Cardiac muscle cell (in vitro differentiated cells and primary cell): ENCODE measurements around the gene VEPH1. TPM values are rescaled to one million over a fixed set of nuclear protein-coding genes. Genes with fewer than 3 reads are reported as not detected.

ENCODE experiments used
- DNase-seq, 2 donors: peaks; one replicate each; pipeline versions ENCODE4 v3.0.0 to v3.0.0-alpha.2; 2010 to 2017; ENCODE audit warnings: low read depth in 1 of 2, low spot score in 1 of 2
- H3K27ac ChIP-seq: fragments of 200-600 bp; sonication (generic); 2 replicates; pipeline ENCODE4 v1.5.1; 2016
- H3K27me3 ChIP-seq: fragments of 200-600 bp; sonication (generic); 2 replicates; pipeline ENCODE4 v1.6.0; 2016; ENCODE audit warnings: control low read depth
- H3K36me3 ChIP-seq: fragments of 200-600 bp; sonication (generic); 2 replicates; pipeline ENCODE4 v1.5.1; 2016; ENCODE audit warnings: control low read depth
- H3K4me1 ChIP-seq: fragments of 200-600 bp; sonication (generic); 2 replicates; pipeline ENCODE4 v1.8.1; 2017; ENCODE audit warnings: low read depth, mild to moderate bottlenecking, mixed run types
- H3K4me3 ChIP-seq: fragments of 200-600 bp; sonication (generic); 2 replicates; pipeline ENCODE4 v1.5.1; 2016; ENCODE audit warnings: mild to moderate bottlenecking
- H3K9me3 ChIP-seq: fragments of 200-600 bp; sonication (generic); 2 replicates; pipeline ENCODE4 v1.5.1; 2017; ENCODE audit warnings: low read depth, mild to moderate bottlenecking, control low read depth
- CTCF ChIP-seq: IDR thresholded peaks from 2 replicates; pipeline ENCODE4 v1.5.1; 2012; ENCODE audit warnings: low read depth, mild to moderate bottlenecking, low read length
- polyA plus RNA-seq: library from polyadenylated mRNA; unstranded; fragments of >200 nt; fragmentation: Nextera tagmentation; extraction: Ambion mirVana; gene quantifications from 2 replicates; pipeline ENCODE4 v1.2.1, GENCODE V29; 2016
- total RNA-seq: library from RNA; depleted of rRNA; stranded (reverse); fragments of >200 nt; gene quantifications from 2 replicates; pipeline ENCODE4 v1.2.3, GENCODE V29; 2016

VEPH1 gene
- total and polyA plus RNA-seq, 2 experiments from 2014 or later = 1.1 to 1.7 TPM

- Histone ChIP-seq H3K27me3 (no peaks in the 10 kb centered on the region), H3K4me3 (no peak overlapping the region), H3K9me3 (no peaks in the 10 kb centered on the region), H3K4me1 (no peaks in the 10 kb centered on the region), H3K36me3 (no peaks in the 10 kb centered on the region), H3K27ac (no peak overlapping the region)
- DNase-seq = no peak
- no peak for TF ChIP-seq CTCF
These were observed 126.5 kb downstream of the VEPH1 start for GRCh38 chr3:157376603-157377300.

GRCh38 chr3:157375342-157375986 lies 127.8 kb downstream of the VEPH1 start:
- TF ChIP-seq CTCF = no peak

GRCh38 chr3:157374933-157375332 lies 128.3 kb downstream of the VEPH1 start:
- Histone ChIP-seq H3K4me1 (no peaks in the 10 kb centered on the region), H3K4me3 (no peak overlapping the region), H3K36me3 (no peaks in the 10 kb centered on the region), H3K9me3 (no peaks in the 10 kb centered on the region), H3K27me3 (no peaks in the 10 kb centered on the region), H3K27ac (no peak overlapping the region)
- TF ChIP-seq CTCF = no peak
- no peak for DNase-seq

More at GRCh38 chr3:157375342-157375986, 127.8 kb downstream of the VEPH1 start:
- no peak for DNase-seq
- H3K27ac ChIP-seq = no peak overlapping the region
- no peaks in the 10 kb centered on the region for H3K4me1 ChIP-seq
- H3K36me3 ChIP-seq = no peaks in the 10 kb centered on the region
- H3K9me3 ChIP-seq = no peaks in the 10 kb centered on the region
- H3K4me3 ChIP-seq = no peak overlapping the region
- no peaks in the 10 kb centered on the region for H3K27me3 ChIP-seq

GRCh38 chr3:157373783-157374182 lies 129.4 kb downstream of the VEPH1 start:
- Histone ChIP-seq H3K27ac (no peak overlapping the region), H3K4me3 (no peak overlapping the region), H3K4me1 (no peaks in the 10 kb centered on the region), H3K36me3 (no peaks in the 10 kb centered on the region), H3K9me3 (no peaks in the 10 kb centered on the region), H3K27me3 (no peaks in the 10 kb centered on the region)
- peak in 1 of 2 donors; percentile 51 for DNase-seq
- no peak for TF ChIP-seq CTCF

GRCh38 chr3:157370867-157371266 lies 132.3 kb downstream of the VEPH1 start:
- no peak for TF ChIP-seq CTCF
- no peaks in the 10 kb centered on the region for H3K9me3 ChIP-seq
- H3K27ac ChIP-seq = no peak overlapping the region
- H3K4me3 ChIP-seq = no peak overlapping the region
- DNase-seq = peak in 1 of 2 donors; percentile 27
- H3K27me3 ChIP-seq = no peaks in the 10 kb centered on the region
- no peaks in the 10 kb centered on the region for H3K4me1 ChIP-seq
- H3K36me3 ChIP-seq = no peaks in the 10 kb centered on the region
